ENCODE measurements around the gene PGD. TPM values are rescaled to one million over a fixed set of nuclear protein-coding genes. Genes with fewer than 3 reads are reported as not detected.
"Not testable (repeated sequence)": the region's sequence is repeated elsewhere in the genome, so short reads cannot be mapped to it uniquely, and the experiment has no call there.

The PGD gene
- total and polyA plus RNA-seq, 12 donors: 14.3 to 60.9 (median 31.2) TPM

- no peaks in the 10 kb centered on the region for H3K9me3 ChIP-seq
- H3K27ac ChIP-seq: no peak overlapping the region
- H3K4me1 ChIP-seq: peaks cover 0 to 23% (median 0%) of the 10 kb centered on the region in 9 donors
- no peak overlapping the region for H3K4me3 ChIP-seq
- no peak for TF ChIP-seq CTCF (IDR thresholded peaks at IDR 0.05)
- peaks cover 0 to 75% (median 41%) of the 10 kb centered on the region in 9 donors for H3K36me3 ChIP-seq
- no peak for DNase-seq
- ATAC-seq: no peak
- 90 to 96% methylated on average over 15 of the region's 15 CpGs for WGBS, 2 donors
- no peaks in the 10 kb centered on the region for H3K27me3 ChIP-seq
- intact Hi-C loops (cut with DNase I): loop anchor here in 1 of 10 donors (5.0 kb wide), 1 partner anchor 37 kb away; no protein-coding TSS in a partner anchor
Observed at GRCh38 chr1:10419351-10419750, 20.5 kb downstream of the PGD start.

- Histone ChIP-seq H3K36me3 (peaks cover 0 to 52% (median 27%) of the 10 kb centered on the region in 9 donors), H3K27ac (no peak overlapping the region), H3K4me3 (no peak overlapping the region), H3K27me3 (no peaks in the 10 kb centered on the region), H3K9me3 (no peaks in the 10 kb centered on the region), H3K4me1 (peaks cover 0 to under 1% (median 0%) of the 10 kb centered on the region in 9 donors)
- DNase-seq (no peak), ATAC-seq (no peak)
- no peak for TF ChIP-seq CTCF (IDR thresholded peaks at IDR 0.05)
- WGBS, 2 donors: 98 to 99% methylated on average over 5 of the region's 5 CpGs
- intact Hi-C loops (cut with DNase I): no loop called here
Observed at GRCh38 chr1:10421637-10422036, 22.8 kb downstream of the PGD start.

GRCh38 chr1:10424034-10424433 lies 25.2 kb downstream of the PGD start:
- intact Hi-C loops (cut with DNase I): no loop called here
- peak in 3 of 8 donors; percentile 50 to 56 (median 55) for ATAC-seq
- TF ChIP-seq CTCF (IDR thresholded peaks at IDR 0.05): no peak

GRCh38 chr1:10424651-10425050 lies 25.8 kb downstream of the PGD start:
- intact Hi-C loops (cut with DNase I): loop anchor here in 4 of 10 donors (5.0 kb wide), 2 partner anchors 47 to 797 kb away; no protein-coding TSS in a partner anchor
- peaks cover 0 to 8% (median 2%) of the 10 kb centered on the region in 9 donors for H3K4me1 ChIP-seq
- WGBS, 2 donors: 83 to 91% methylated on average over 8 of the region's 8 CpGs
- TF ChIP-seq CTCF (IDR thresholded peaks at IDR 0.05): no peak
- no peak overlapping the region for H3K27ac ChIP-seq
- H3K4me3 ChIP-seq: no peak overlapping the region
- DNase-seq: no peak
- H3K36me3 ChIP-seq: peaks cover 0 to 22% (median 9%) of the 10 kb centered on the region in 9 donors
- no peaks in the 10 kb centered on the region for H3K27me3 ChIP-seq
- ATAC-seq: no peak
- no peaks in the 10 kb centered on the region for H3K9me3 ChIP-seq

More at GRCh38 chr1:10424034-10424433, 25.2 kb downstream of the PGD start:
- Histone ChIP-seq H3K27ac (peak overlapping the region in 1 of 10 donors; percentile 1), H3K27me3 (no peaks in the 10 kb centered on the region), H3K9me3 (no peaks in the 10 kb centered on the region), H3K4me3 (no peak overlapping the region), H3K36me3 (peaks cover 0 to 28% (median 13%) of the 10 kb centered on the region in 9 donors), H3K4me1 (peaks cover 0 to 4% (median 0%) of the 10 kb centered on the region in 9 donors)
- DNase-seq: peak; percentile 16 to 17
- 56 to 69% methylated on average over 9 of the region's 9 CpGs for WGBS, 2 donors

- H3K36me3 ChIP-seq, H3K4me3 ChIP-seq, H3K27ac ChIP-seq, H3K27me3 ChIP-seq, H3K9me3 ChIP-seq, DNase-seq, ATAC-seq: not testable (repeated sequence)
- peaks cover 0 to 14% (median 7%) of the 10 kb centered on the region in 9 donors for H3K4me1 ChIP-seq
- WGBS, 2 donors: 88 to 92% methylated on average over 19 to 21 of the region's 21 CpGs
- intact Hi-C loops (cut with DNase I): loop anchor here in 4 of 10 donors (5.0 kb wide), 2 partner anchors 49 to 799 kb away; no protein-coding TSS in a partner anchor
Observed at GRCh38 chr1:10425826-10426534, 27.1 kb downstream of the PGD start.

GRCh38 chr1:10426535-10426848 lies 27.6 kb downstream of the PGD start:
- not testable (repeated sequence) for H3K27ac ChIP-seq, DNase-seq, ATAC-seq, H3K9me3 ChIP-seq, H3K4me3 ChIP-seq, H3K27me3 ChIP-seq, H3K36me3 ChIP-seq
- H3K4me1 ChIP-seq: peaks cover 0 to 19% (median 11%) of the 10 kb centered on the region in 9 donors
- WGBS, 2 donors: 93% methylated on average over 21 of the region's 21 CpGs; no CpG with 5 or more reads in 1 of the 2 donors
- intact Hi-C loops (cut with DNase I): loop anchor here in 4 of 10 donors (5.0 kb wide), 2 partner anchors 49 to 799 kb away; no protein-coding TSS in a partner anchor
